OCI-LY1 (cell line): Measurements from ENCODE around the gene GPBAR1.

Source experiments
- EZH2 ChIP-seq: fragments of 200-600 bp; sonication (generic), shearing (Covaris generic); IDR thresholded peaks from 2 replicates; pipeline ENCODE4 v1.8.0; 2017; ENCODE audit warnings: borderline replicate concordance, mixed run types, mild to moderate bottlenecking, antibody characterized with exemption, low read length, moderate library complexity, mixed read lengths
- TF ChIP-seq, protein P1 (sequence below): fragments of 200-600 bp; sonication (generic), shearing (Covaris generic); IDR thresholded peaks from 2 replicates; pipeline ENCODE4 v1.5.1; 2017; ENCODE audit warnings: mild to moderate bottlenecking, antibody characterized with exemption, low read length, moderate library complexity, mixed read lengths

DNA sequence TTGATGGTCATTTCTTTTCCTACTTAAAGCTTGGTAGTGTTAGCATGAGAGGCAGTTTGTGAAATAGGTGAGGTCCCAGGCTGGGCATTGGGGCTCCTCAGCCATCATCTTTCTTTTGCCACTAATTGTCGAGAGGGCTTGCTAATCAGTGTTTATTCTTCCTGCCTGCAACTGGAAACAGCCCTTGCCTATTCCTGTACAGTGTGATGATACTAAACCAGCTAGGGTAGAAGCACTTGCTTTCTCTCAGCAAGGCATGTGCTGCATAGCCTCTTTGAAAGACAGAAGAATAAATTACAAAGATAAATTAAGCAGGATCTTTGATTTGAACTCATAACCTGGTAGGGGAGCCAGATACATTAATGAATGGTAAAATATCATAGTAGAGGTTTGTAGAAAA lies 16.6 kb upstream of the GPBAR1 start:
- TF ChIP-seq, protein P1, sequence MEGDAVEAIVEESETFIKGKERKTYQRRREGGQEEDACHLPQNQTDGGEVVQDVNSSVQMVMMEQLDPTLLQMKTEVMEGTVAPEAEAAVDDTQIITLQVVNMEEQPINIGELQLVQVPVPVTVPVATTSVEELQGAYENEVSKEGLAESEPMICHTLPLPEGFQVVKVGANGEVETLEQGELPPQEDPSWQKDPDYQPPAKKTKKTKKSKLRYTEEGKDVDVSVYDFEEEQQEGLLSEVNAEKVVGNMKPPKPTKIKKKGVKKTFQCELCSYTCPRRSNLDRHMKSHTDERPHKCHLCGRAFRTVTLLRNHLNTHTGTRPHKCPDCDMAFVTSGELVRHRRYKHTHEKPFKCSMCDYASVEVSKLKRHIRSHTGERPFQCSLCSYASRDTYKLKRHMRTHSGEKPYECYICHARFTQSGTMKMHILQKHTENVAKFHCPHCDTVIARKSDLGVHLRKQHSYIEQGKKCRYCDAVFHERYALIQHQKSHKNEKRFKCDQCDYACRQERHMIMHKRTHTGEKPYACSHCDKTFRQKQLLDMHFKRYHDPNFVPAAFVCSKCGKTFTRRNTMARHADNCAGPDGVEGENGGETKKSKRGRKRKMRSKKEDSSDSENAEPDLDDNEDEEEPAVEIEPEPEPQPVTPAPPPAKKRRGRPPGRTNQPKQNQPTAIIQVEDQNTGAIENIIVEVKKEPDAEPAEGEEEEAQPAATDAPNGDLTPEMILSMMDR: no peak
- TF ChIP-seq EZH2: no peak
